Measurements from ENCODE around the gene HNRNPM. TPM values are rescaled to one million over a fixed set of nuclear protein-coding genes. Genes with fewer than 3 reads are reported as not detected.
"Not testable (repeated sequence)": the region's sequence is repeated elsewhere in the genome, so short reads cannot be mapped to it uniquely, and the experiment has no call there.

Gene HNRNPM
- total RNA-seq, 1 donor from 2014 or later, result 113 TPM

DNA sequence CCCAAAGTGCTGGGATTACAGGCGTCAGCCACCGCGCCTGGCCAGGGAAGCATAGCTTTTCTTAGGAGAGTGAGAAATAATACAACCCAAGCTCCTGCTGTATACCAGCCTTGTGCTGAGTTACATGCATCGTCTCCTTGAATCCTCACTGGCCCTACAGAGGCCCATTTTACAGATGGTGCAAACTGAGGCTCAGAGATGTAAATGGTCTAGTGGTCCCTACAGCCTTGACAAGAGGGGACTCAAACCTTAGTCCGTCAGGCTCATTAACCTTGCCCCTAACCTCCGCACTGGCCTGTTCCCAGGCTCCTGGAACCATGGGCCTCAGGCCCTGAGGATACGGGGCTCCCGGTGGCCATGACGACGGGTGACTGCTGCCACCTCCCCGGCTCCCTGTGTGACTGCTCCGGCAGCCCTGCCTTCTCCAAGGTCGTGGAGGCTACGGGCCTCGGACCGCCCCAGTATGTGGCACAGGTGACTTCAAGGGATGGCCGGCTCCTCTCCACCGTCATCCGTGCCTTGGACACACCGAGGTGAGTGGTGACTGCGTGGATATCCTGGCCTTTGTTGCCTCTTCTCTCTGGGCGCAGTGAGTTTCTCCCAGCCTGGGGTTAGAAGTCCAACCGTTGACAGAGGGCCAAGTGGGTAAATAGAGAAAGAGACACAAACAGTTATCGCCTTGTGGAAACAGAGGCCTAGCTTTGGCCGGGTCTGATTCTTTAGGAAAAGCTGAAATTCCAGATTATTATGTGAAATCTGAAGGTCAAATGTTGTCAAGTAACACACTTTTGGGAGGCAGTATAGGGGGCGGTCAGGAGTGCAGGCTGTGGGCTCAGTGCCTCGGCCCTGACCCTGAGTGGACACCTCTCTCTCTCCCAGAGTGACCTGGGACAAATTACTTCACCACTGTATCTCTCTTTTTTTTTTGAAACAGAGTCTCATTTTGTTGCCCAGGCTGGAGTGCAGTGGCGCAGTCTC is 23.0 kb upstream of the HNRNPM start:
- intact Hi-C loops (cut with DNase I), result no loop called here
- ATAC-seq (ENCODE audit: poor library complexity) (no peak), DNase-seq (no peak)

DNA sequence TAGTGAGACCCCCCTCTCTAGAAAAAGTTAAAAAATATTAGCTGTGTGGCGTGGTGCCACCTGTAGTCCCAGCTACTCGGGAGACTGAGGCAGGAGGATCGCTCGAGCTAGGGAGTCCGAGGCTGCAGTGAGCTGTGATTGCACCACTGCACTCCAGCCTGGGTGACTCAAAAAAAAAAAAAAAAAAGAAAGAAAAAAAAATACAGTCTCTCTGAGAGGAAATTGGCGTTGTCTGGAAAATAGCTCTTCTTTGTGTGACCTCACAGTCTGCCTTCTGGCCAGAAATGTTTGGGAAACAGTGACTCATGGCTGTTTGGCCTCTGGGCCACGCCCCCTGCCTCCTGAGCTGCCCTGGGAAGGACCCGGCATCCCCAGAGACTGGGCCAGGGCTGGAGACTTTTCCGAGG is 21.0 kb upstream of the HNRNPM start:
- ATAC-seq (ENCODE audit: poor library complexity) (peak; percentile 97), DNase-seq (peak; percentile 95)
- intact Hi-C loops (cut with DNase I), result no loop called here

DNA sequence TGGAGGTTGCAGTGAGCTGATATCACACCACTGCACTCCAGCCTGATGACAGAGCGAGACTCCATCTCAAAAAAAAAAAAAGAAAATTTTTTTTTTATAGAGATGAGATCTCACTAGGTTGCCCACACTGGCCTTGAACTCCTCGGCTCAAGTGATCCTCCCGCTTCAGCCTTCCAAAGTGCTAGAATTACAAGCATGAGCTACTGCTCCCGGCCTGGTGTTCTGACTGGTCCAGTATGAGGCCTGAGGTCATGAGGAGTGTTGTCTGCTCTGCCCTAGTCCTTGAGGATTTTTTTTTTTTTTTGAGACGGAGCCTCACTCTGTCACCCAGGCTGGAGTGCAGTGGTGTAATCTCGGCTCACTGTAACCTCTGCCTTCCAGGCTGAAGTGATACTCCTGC is 19.4 kb upstream of the HNRNPM start:
- ATAC-seq (ENCODE audit: poor library complexity); intact Hi-C loops (cut with DNase I); DNase-seq: not testable (repeated sequence)

DNA sequence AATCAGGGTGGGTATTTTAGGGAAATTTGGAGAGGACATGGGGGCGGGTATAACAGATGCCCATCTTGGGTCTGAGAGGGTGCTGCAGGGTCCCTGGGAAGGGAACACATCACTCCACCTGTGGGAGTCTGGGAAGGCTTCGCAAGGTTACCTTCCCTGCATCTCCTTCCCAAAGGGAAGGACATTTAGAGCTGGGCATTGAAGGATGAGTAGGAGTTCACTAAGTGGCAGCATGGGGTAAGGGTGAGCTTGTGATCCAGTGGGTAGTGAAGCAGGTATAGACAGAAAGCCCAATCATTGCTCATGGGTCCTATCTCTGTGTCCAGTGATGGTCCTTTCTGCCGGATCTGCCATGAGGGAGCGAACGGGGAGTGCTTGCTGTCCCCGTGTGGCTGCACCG is 18.5 kb upstream of the HNRNPM start:
- DNase-seq (no peak), ATAC-seq (ENCODE audit: poor library complexity) (no peak)
- intact Hi-C loops (cut with DNase I), result no loop called here

DNA sequence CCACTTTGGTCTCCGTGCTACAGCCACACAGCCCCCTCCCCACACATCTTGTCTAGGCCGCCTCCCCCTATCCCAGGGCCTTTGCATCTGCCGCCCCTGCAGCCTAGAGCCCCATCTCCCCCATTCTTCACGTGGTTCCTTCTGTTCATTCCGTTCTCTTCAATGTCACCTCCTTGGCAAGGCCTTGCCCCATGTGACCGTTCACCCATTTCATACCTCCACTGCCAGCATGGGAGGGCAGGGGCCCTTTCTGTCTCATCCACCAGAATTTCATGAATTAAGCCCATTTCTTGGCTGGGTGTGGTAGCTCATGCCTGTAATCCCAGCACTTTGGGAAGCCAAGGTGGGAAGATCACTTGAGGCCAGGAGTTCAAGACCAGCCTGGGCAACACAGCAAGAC is 15.7 kb upstream of the HNRNPM start:
- DNase-seq (no peak), ATAC-seq (ENCODE audit: poor library complexity) (no peak)
- intact Hi-C loops (cut with DNase I), result no loop called here

DNA sequence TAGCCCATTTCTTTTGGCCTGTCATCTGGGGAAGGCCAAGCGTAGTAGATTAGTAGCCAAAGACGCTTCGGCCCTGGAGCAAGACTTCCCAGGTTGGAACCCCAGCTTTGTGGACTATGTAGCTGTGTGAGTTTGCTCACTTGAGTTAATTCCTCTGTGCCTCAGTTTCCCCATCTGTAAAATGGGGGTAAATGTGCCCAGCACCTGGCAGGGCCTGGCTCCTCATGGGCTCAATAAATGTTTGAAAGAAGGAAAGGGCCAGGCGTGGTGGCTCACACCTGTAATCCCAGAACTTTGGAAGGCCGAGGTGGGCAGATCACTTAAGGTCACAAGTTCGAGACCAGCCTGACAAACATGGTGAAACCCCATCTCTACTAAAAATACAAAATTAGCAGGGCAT is 14.9 kb upstream of the HNRNPM start:
- no peak for ATAC-seq (ENCODE audit: poor library complexity)
- intact Hi-C loops (cut with DNase I), result no loop called here
- DNase-seq, result no peak

DNA sequence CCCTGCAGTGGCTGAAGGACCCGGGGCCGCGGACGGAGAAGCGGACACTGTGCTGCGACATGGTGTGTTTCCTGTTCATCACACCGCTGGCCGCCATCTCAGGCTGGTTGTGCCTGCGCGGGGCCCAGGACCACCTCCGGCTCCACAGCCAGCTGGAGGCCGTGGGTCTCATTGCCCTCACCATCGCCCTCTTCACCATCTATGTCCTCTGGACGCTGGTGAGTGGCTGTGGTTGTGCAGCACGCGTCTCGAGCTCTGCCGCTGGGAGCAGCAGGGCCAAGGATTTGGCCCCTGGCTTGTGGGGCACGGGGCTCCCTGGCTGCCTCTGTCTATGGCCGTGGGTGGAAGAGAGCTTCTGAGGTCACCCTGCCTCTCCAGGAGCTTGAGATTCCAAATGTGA is 14.1 kb upstream of the HNRNPM start:
- no peak for ATAC-seq (ENCODE audit: poor library complexity)
- intact Hi-C loops (cut with DNase I), result no loop called here
- DNase-seq, result no peak

DNA sequence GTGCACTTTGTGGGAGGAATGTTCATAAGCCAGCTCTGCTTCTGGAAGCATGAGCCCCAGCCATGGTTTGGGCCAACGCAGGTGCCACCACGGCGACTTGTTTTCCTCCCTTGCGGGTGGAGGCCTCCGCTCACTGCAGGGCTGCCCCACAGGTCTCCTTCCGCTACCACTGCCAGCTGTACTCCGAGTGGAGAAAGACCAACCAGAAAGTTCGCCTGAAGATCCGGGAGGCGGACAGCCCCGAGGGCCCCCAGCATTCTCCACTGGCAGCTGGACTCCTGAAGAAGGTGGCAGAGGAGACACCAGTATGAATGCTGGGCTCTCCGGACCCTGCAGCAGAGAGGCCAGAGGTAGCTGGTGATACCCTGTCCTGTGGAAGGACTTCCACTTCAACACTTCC is 6.5 kb upstream of the HNRNPM start:
- intact Hi-C loops (cut with DNase I), result no loop called here
- no peak for ATAC-seq (ENCODE audit: poor library complexity)
- DNase-seq, result peak; percentile 16

DNA sequence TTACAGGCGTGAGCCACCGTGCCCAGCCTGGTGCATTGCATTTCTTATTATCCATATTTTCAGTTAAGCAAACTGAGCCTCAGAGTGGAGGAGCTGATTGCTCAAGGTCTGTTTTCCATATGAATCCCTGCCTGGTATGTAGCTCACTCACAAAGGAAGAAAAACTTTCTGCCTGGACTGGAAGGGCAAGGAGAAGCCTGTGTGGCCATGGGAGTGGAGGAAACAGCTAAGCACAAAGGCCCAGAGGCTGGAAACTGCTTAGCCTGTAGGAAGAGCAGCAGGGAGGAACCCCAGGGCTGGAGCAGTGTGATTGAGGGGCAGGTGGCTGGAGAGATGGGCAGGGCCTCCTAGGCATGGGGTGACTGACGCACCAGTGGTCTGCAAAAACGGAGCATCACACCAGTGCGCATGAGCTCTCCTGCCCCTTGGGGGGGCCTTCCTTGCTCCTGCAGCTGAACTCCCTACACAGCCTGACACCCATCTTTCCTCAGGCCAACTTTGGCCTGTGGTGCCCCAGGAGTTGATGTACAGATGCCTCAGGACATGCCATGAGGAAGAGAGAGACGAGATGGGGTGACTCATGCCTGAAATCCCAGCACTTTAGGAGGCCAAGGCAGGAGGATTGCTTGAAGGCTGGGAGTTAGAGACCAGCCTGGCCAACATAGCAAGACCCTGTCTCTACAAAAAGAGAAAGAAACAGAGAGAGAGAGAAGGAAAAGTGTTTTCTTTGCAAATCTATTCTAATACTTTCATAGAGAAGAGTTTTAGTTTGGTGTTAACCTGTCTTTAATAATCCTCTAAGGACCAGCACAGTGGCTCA is 2.8 kb upstream of the HNRNPM start:
- intact Hi-C loops (cut with DNase I), result no loop called here
- no peak for DNase-seq
- no peak for ATAC-seq (ENCODE audit: poor library complexity)

DNA sequence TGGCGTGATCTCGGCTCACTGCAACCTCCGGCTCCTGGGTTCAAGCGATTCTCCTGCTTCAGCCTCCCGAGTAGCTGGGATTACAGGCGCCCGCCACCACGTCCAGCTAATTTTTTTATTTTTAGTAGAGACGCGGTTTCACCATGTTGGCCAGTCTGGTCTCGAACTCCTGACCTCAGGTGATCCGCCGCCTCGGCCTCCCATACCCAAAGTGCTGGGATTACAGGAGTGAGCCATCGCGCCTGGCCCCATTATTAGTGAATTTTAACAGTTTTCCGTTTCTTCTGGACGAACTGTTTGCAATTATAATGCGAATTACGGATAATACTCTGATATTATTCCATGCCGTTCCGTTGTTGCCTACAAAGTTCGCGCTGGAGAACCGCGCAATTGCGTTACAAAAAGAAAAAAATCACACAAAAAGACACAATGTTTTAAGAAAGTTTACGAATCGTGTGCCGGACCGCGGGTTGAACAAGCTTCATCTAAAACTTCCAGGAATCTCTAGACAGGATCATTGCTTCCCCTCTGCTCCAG is 567 bp upstream of the HNRNPM start:
- not testable (repeated sequence) for DNase-seq

DNA sequence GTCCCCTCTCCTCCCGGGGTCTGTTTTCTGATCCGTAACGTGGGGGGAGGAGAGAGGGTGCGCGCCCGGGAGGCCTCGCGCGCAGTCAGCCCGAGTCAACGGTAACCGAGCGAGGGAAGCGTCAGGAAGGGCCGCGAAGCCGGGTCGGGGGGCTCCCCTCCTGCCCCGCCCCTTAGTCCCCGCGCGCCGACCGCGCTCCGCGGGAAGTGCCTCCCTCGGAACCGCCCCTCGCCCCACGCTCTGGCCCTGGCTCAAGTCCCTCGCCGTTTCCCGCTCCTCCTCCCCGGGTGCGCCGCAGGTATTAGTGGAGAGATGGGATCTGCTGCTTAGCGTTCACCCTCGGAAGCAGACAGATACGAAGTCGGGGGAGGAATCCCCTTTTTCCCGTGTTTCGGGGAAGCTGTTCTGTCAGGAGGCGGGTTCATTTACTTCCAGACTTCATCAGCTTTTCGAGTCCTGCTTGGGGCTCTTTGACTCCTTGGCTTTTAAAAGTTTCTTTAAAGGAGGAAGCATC is 770 bp downstream of the HNRNPM start:
- ATAC-seq (ENCODE audit: poor library complexity) (peak; percentile 54), DNase-seq (peak; percentile 67)
- intact Hi-C loops (cut with DNase I), result no loop called here

More for the DNA sequence above, 567 bp upstream of the HNRNPM start:
- ATAC-seq (ENCODE audit: poor library complexity); intact Hi-C loops (cut with DNase I): not testable (repeated sequence)

DNA sequence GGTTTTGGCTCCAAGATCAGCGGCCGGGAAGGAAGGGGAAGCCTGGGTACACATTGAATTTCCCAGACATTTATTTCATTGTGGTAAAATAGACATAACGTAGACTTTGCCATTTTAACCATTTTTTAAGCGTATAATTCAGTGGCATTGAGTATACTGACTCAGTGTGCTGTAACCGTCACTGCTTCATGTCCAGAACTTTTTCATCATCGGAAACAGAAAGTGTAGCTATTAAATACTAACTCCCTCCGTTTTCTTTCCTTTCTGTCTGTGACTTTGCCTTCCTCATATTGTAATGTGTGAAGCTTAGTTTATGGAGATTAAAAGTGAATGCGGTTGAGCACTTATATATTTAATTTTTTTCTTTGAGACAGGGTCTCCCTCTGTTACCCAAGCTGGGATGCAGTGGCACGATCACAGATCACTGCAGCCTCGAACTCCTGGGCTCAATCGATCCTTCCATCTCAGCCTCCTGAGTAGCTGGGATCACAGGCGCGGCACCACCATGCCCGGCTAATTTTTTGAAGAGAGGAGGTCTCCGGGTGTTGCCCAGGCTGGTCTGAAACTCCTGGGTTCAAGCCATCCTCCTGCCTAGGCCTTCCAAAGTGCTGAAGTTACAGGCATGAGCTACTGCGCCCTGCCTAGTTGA is 1.4 kb downstream of the HNRNPM start:
- intact Hi-C loops (cut with DNase I), result no loop called here
- no peak for DNase-seq
- ATAC-seq (ENCODE audit: poor library complexity), result no peak

DNA sequence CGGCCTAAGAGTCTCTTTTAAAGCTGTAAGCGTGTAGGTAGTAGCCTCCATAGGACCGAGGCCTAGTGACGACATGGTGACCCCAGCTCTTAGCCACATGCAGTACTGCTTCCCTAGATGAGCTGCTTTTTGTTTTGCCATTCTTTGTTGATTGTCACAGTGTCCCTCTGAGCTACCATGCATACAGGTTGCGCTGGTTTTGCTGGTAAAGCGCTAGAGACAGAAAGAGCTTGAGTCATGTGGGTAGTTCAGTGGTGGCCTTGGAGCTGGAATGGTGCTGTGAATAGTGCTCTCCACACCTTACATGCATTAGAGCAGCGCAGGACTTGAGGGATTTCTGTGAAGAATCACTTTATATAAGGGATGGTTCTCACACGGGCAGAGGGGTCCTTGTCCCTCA is 5.1 kb downstream of the HNRNPM start:
- intact Hi-C loops (cut with DNase I), result no loop called here
- ATAC-seq (ENCODE audit: poor library complexity) (no peak), DNase-seq (no peak)

DNA sequence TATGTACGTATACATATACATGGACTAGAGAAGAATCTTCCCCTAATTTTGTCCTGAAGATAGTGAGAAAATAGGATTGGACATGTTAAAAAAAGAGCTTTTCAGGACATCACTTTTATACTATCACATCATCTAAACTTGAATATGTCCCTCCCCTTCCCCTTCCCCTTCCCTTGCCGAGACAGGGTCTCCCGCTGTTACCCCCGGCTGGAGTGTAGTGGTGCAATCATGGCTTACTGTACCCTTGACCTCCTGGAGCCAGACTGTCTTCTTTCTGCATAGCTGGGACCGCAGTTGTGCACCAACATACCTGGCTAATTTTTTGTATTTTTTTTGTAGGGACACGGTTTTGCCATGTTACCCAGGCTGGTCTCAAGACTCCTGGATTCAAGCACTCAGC is 6.6 kb downstream of the HNRNPM start:
- intact Hi-C loops (cut with DNase I), result no loop called here
- ATAC-seq (ENCODE audit: poor library complexity), result no peak

DNA sequence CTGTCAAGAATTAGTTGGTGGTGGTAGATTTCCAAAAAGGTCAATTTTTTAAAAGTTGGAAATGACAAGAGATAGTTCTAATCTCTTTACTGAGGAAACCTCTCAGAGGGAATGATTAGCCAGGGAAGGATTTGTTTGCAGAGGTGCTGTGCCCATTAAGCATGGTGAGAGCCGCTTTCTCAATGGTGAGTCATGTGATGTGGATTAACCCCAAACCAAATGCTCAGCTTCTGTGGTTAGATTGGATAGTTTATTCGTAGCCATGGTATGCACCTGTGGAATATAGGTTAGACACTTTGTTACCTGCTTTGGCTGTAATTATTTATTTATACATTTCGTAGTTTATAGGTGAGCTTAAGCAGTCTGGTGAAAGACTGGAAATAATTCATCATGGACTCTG is 7.1 kb downstream of the HNRNPM start:
- intact Hi-C loops (cut with DNase I), result no loop called here
- no peak for DNase-seq
- ATAC-seq (ENCODE audit: poor library complexity), result no peak

More for the DNA sequence above, 6.6 kb downstream of the HNRNPM start:
- no peak for DNase-seq

DNA sequence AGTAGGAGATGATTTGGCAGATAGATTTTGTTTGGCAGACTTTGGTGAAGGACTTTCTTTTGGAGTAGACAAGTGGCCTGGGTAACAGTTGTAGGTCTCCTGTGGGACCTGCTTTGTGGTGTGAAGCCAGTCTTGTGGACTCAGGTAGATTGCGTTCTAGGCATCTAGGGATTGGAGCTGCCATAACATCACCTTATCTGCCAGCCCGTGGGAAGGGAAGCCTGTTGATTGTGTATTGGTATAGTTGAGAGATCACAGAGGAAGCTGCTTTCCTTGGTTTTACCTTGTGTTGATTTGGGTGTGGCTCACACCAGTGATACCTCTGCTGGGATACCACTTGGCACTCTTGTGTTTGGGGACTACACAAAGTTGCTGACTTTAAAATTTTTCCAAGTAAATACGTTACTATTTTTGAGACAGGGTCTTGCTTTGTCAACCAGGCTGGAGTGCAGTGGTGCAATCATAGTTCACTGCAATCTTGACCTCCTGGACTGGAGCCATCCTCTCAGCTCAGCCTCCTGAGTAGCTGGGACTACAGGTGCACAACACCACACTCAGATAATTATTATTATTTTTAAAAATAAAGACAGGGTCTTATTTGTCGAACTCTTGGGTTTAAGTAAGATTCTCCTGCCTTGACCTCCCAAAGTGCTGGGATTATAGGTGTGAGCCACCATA is 7.8 kb downstream of the HNRNPM start:
- ATAC-seq (ENCODE audit: poor library complexity) (no peak), DNase-seq (no peak)
- intact Hi-C loops (cut with DNase I), result no loop called here

DNA sequence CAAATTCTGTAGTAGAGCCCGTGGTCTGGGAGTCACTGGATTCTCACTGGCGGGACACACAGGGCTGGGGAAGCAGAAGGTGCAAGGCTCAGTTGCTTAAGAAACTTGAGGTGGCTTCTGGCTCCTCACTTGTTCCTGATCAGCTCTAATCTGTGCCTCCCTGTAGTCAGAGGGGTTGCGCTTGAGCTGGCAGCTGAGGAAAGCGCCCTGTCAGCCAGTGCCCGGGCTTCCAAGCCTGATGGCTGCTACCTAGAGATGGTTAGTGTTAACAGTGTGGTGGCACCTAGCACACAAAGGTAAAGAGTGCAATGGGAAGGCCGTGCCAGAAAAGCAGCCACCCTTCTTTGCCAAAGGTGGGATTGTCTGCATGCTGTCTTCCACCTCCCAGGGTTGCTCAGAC is 8.8 kb downstream of the HNRNPM start:
- no peak for DNase-seq
- ATAC-seq (ENCODE audit: poor library complexity), result no peak
- intact Hi-C loops (cut with DNase I), result no loop called here

DNA sequence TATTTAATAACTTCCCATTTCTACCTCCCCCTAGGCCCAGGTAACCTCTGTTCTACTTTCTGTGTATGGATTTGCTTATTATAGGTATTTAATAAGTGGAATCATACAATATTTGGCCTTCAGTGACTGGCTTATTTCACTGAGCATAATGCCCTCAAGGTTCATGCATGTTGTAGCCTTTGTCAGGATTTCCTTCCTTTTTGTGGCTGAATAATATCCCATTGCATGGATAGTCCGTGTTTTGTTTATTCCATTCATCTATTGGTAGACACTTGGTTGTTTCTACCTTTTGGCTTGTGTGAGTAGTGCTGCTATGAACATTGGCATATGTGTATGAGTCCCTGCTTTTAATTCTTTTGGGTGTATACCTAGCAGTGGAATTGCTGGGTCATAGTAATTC is 9.4 kb downstream of the HNRNPM start:
- no peak for ATAC-seq (ENCODE audit: poor library complexity)
- intact Hi-C loops (cut with DNase I), result no loop called here
- no peak for DNase-seq

Measured in Right ventricle myocardium superior (tissue), 1 donor.